AG09319 (cell line): ENCODE measurements around the gene TOX2.

Source experiments
- DNase-seq: peaks from one replicate; pipeline ENCODE4 v3.0.0-alpha.2; 2010; ENCODE audit warnings: low read depth; ENCODE audit errors: extremely low read depth
- TF ChIP-seq, protein P1 (sequence below): IDR thresholded peaks from 2 replicates; pipeline ENCODE4 v1.5.1; 2011; ENCODE audit warnings: low read depth, mild to moderate bottlenecking, inconsistent platforms, low read length, moderate library complexity

Gene TOX2

DNA sequence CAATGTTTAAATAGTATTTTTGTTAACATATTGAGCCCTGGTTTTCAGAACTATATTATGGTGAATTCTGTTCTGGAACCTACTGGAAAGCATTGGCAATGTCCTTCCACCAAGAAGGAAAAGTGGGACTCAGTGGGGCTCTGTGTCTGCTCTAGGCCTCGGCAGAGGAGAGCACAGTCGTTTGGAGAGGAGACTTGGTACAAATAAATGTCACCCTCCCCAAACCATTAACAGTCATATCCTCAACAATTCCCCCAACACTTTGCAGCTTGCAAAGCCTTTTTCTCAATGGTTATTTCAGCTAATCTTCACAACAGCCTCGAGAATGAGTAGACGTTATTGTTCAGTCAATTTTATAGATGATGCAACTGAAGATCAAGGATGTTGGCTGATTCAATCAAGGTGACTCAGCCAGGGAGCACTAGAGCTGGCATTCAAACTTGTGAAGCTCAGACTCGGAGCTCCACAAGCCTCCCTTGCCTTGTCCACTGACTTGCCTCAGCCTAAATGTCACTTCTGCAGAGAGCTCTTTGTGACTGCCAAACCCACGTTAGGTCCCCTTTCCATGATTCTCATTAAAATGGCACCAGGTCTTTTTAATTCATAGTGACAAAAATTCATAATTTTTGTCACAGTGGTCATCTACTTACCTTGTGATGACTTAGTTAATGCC, 60.6 kb downstream of the TOX2 start:
- DNase-seq, result peak; percentile 65
- TF ChIP-seq, protein P1, sequence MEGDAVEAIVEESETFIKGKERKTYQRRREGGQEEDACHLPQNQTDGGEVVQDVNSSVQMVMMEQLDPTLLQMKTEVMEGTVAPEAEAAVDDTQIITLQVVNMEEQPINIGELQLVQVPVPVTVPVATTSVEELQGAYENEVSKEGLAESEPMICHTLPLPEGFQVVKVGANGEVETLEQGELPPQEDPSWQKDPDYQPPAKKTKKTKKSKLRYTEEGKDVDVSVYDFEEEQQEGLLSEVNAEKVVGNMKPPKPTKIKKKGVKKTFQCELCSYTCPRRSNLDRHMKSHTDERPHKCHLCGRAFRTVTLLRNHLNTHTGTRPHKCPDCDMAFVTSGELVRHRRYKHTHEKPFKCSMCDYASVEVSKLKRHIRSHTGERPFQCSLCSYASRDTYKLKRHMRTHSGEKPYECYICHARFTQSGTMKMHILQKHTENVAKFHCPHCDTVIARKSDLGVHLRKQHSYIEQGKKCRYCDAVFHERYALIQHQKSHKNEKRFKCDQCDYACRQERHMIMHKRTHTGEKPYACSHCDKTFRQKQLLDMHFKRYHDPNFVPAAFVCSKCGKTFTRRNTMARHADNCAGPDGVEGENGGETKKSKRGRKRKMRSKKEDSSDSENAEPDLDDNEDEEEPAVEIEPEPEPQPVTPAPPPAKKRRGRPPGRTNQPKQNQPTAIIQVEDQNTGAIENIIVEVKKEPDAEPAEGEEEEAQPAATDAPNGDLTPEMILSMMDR, result no peak

DNA sequence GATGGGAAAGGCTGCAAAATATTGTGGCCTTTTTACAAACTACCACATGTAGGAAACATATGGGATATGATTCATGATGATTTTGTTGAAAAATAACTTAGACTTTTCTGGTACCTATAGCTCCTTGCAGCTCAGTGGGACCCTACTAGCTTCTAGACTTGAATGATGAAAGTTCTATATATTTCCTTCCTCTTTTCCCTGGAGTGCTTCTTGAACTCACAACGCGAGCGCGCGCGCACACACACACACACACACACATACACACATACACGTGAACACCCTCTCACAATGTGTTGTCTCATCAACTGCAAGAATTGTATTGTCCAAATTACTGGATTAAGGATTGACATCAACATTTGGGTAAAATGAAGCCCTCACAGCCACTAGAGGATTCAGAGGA, 61.9 kb downstream of the TOX2 start:
- TF ChIP-seq, protein P1, result no peak
- no peak for DNase-seq

DNA sequence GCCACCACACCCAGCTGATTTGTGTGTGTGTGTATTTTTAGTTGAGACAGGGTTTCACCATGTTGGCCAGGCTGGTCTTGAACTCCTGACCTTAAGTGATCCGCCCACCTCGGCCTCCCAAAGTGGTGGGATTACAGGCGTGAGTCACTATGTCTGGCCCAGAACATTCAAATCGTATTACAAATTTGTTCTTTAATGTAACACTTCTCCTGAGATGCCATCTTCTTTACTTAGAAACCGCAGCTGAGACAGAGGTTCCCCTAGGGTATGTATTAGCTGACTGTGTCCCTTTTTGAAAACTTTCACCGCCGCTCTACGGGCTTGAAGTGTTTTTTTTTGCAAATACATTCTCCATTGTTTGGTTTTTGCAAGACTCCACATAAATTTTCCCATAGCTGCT, 62.6 kb downstream of the TOX2 start:
- no peak for DNase-seq
- TF ChIP-seq, protein P1, result no peak

GRCh38 chr20:43977962-43978361, 63.3 kb downstream of the TOX2 start:
- DNase-seq, result no peak
- TF ChIP-seq, protein P1, result no peak

GRCh38 chr20:43979576-43980105, 65.0 kb downstream of the TOX2 start:
- TF ChIP-seq, protein P1, result no peak

GRCh38 chr20:43981540-43981939, 66.9 kb downstream of the TOX2 start:
- TF ChIP-seq, protein P1, result no peak
- no peak for DNase-seq

More at GRCh38 chr20:43979576-43980105, 65.0 kb downstream of the TOX2 start:
- no peak for DNase-seq

- no peak for DNase-seq
- TF ChIP-seq, protein P1, result no peak
Observed at GRCh38 chr20:43982016-43982415, 67.4 kb downstream of the TOX2 start.
